Hepatocyte (in vitro differentiated cells): ENCODE data around the gene VASN. TPM values are rescaled to one million over a fixed set of nuclear protein-coding genes. Genes with fewer than 3 reads are reported as not detected.
"Not testable (repeated sequence)": the region's sequence is repeated elsewhere in the genome, so short reads cannot be mapped to it uniquely, and the experiment has no call there.

Experiments
- DNase-seq: peaks from one replicate; pipeline ENCODE4 v3.0.0-alpha.2; 2016; ENCODE audit warnings: low spot score
- H2AFZ ChIP-seq: fragments of 200-600 bp; sonication (generic); 2 replicates; pipeline ENCODE4 v1.6.0; 2016; ENCODE audit warnings: antibody characterized with exemption, mild to moderate bottlenecking
- H3K27ac ChIP-seq: fragments of 200-600 bp; sonication (generic); 2 replicates; pipeline ENCODE4 v1.5.1; 2016; ENCODE audit warnings: mild to moderate bottlenecking
- H3K27me3 ChIP-seq: fragments of 200-600 bp; sonication (generic); 2 replicates; pipeline ENCODE4 v1.6.1; 2016
- H3K36me3 ChIP-seq: fragments of 200-600 bp; sonication (generic); replicated peaks from 2 replicates; pipeline ENCODE4 v1.5.1; 2016; ENCODE audit warnings: low read depth; ENCODE audit not compliant: insufficient read depth
- H3K4me1 ChIP-seq: fragments of 200-600 bp; sonication (generic); 2 replicates; pipeline ENCODE4 v1.5.1; 2016; ENCODE audit warnings: mild to moderate bottlenecking, moderate library complexity; ENCODE audit not compliant: insufficient read depth
- H3K4me2 ChIP-seq: fragments of 200-600 bp; sonication (generic); 2 replicates; pipeline ENCODE4 v1.6.0; 2016
- H3K4me3 ChIP-seq: fragments of 200-600 bp; sonication (generic); 2 replicates; pipeline ENCODE4 v1.5.1; 2016; ENCODE audit warnings: mild to moderate bottlenecking
- H3K79me2 ChIP-seq: fragments of 200-600 bp; sonication (generic); 2 replicates; pipeline ENCODE4 v1.6.0; 2017; ENCODE audit warnings: mild to moderate bottlenecking
- H3K9me2 ChIP-seq: fragments of 200-600 bp; sonication (generic); replicated peaks from 2 replicates; pipeline ENCODE4 v1.6.0; 2017; ENCODE audit warnings: mild to moderate bottlenecking; ENCODE audit not compliant: insufficient read depth
- H3K9me3 ChIP-seq: fragments of 200-600 bp; sonication (generic); 2 replicates; pipeline ENCODE4 v1.5.1; 2016; ENCODE audit warnings: low read depth, mild to moderate bottlenecking
- H4K20me1 ChIP-seq: fragments of 200-600 bp; sonication (generic); 2 replicates; pipeline ENCODE4 v1.6.0; 2016; ENCODE audit warnings: mild to moderate bottlenecking; ENCODE audit not compliant: insufficient read depth, poor library complexity, severe bottlenecking
- CTCF ChIP-seq: fragments of 200-600 bp; sonication (generic); IDR thresholded peaks from 2 replicates; pipeline ENCODE4 v1.5.1; 2016; ENCODE audit warnings: antibody characterized with exemption, mild to moderate bottlenecking; ENCODE audit not compliant: poor library complexity
- EZH2 ChIP-seq: fragments of 200-600 bp; sonication (generic); IDR thresholded peaks from 2 replicates; pipeline ENCODE4 v1.6.1; 2016; ENCODE audit warnings: antibody characterized with exemption, mild to moderate bottlenecking, borderline replicate concordance
- EZH2phosphoT487 ChIP-seq: fragments of 200-600 bp; sonication (generic); IDR thresholded peaks from one replicate; pipeline ENCODE4 v1.6.1; 2018; ENCODE audit warnings: antibody characterized with exemption, mild to moderate bottlenecking, low read depth, moderate library complexity; ENCODE audit not compliant: unreplicated experiment, severe bottlenecking
- WGBS: methylation state at CpG from one replicate; pipeline ENCODE4 v1.1.6; 2016; ENCODE audit warnings: low lambda C conversion rate; ENCODE audit errors: missing lambda C conversion rate; 5-methylcytosine and 5-hydroxymethylcytosine counted together
- polyA plus RNA-seq: library from polyadenylated mRNA; unstranded; fragments of >200 nt; fragmentation: Nextera tagmentation; extraction: Ambion mirVana; gene quantifications from 2 replicates; pipeline ENCODE4 v1.2.1, GENCODE V29; 2016
- total RNA-seq: library from RNA; depleted of rRNA; stranded (reverse); fragments of >200 nt; gene quantifications from 2 replicates; pipeline ENCODE4 v1.2.3, GENCODE V29; 2014

VASN gene
- total and polyA plus RNA-seq, 2 experiments from 2014 or later, result 12.1 to 64.2 TPM

DNA sequence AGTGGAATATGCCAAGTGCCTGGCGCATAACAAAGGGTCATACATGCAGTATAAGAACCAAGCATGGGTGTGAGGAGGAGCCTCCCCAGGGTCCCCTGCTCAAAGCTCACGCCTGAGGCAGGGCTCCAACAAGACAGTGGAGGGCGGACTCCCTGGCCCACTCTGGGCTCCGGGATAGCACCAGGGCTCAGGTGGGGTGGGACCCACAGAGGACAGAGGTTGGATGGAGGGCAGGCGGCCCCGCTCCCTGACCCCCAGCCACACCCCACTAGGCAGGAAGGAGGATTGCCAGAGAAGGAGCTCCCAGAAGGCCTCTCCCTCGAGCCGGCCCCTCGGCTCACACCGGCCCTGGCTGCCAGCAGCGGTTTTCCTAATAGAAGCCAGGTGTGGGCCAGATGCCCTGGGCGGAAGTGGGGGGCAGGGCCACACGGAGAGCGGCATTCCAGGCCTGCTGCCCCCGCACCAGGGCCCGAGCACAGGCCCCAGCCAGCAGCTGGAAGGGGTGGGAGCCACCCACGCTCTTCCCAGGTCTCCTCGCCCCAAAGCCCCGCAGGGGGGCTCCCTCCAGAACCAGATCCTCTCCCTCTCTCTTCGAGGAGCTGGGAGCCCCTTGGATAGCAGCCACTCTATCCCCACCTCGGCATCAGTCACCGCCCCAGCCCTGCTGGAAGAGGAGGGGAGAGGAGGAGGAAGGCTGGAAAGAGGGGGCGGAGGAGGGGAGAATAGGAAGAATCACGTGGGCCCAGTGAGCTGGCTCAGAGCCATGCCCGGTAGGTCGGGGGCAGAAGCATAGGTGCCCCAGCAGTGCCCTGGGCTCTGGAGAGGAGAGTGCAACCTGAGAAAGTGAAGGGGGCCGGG, 21.0 kb downstream of the VASN start:
- Histone ChIP-seq H3K27ac (peak overlapping the region; percentile 93), H3K9me2 (no peaks in the 10 kb centered on the region), H3K4me3 (no peak overlapping the region), H3K79me2 (no peaks in the 10 kb centered on the region), H3K36me3 (no peaks in the 10 kb centered on the region), H3K4me2 (peak overlapping the region; percentile 61), H3K27me3 (no peaks in the 10 kb centered on the region), H2AFZ (no peak overlapping the region), H3K4me1 (peaks cover 35% of the 10 kb centered on the region), H3K9me3 (no peaks in the 10 kb centered on the region), H4K20me1 (no peaks in the 10 kb centered on the region)
- DNase-seq, result peak; percentile 82
- TF ChIP-seq CTCF (no peak), EZH2phosphoT487 (no peak), EZH2 (no peak)
- WGBS, result 37% methylated on average over 24 of the region's 27 CpGs

DNA sequence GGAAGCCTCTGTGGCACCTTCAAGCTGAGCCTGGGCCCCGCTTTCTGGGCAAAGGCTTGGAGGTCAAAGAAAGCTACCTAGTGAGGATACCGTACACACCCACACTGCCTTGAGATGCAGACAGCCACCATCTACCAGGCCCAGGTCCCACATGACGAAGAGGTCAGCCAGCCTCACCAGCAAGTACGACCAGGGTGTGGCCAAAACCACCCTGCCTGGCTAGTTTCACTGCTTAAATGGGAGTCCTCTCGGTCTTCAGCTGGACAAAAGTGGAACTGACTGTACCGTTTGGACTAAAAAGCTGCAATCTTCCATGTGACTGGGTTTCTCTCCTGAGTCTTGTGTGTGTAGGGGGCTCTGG, 21.6 kb downstream of the VASN start:
- Histone ChIP-seq H3K4me3 (no peak overlapping the region), H3K27ac (peak overlapping the region; percentile 93), H3K79me2 (no peaks in the 10 kb centered on the region), H4K20me1 (no peaks in the 10 kb centered on the region), H3K27me3 (no peaks in the 10 kb centered on the region), H3K9me3 (no peaks in the 10 kb centered on the region), H3K4me2 (peak overlapping the region; percentile 61), H3K9me2 (no peaks in the 10 kb centered on the region), H3K4me1 (peaks cover 33% of the 10 kb centered on the region), H2AFZ (no peak overlapping the region), H3K36me3 (no peaks in the 10 kb centered on the region)
- DNase-seq, result no peak
- 52% methylated on average over 6 of the region's 6 CpGs for whole genome bisulfite sequencing
- TF ChIP-seq EZH2phosphoT487 (no peak), EZH2 (no peak), CTCF (no peak)

DNA sequence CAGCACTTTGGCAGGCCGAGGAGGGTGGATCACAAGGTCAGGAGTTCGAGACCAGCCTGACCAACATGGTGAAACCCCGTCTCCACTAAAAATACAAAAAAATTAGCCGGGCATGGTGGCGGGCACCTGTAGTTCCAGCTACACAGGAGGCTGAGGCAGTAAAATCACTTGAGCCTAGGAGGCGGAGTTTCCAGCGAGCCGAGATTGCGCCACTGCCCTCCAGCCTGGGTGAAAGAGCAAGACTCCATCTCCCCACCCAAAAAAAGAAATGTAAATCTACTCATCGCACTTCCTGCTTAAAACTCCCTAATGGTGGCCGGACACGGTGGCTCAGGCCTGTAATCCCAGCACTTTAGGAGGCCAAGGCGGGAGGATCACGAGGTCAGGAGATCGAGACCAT, 22.2 kb downstream of the VASN start:
- not testable (repeated sequence) for H3K9me2 ChIP-seq, H3K4me2 ChIP-seq, DNase-seq, H3K27me3 ChIP-seq, H3K36me3 ChIP-seq, H3K4me3 ChIP-seq, H2AFZ ChIP-seq, H4K20me1 ChIP-seq, H3K9me3 ChIP-seq, H3K79me2 ChIP-seq
- peak overlapping the region; percentile 93 for H3K27ac ChIP-seq
- H3K4me1 ChIP-seq, result peaks cover 28% of the 10 kb centered on the region
- WGBS, result 97% methylated on average over 15 of the region's 15 CpGs

DNA sequence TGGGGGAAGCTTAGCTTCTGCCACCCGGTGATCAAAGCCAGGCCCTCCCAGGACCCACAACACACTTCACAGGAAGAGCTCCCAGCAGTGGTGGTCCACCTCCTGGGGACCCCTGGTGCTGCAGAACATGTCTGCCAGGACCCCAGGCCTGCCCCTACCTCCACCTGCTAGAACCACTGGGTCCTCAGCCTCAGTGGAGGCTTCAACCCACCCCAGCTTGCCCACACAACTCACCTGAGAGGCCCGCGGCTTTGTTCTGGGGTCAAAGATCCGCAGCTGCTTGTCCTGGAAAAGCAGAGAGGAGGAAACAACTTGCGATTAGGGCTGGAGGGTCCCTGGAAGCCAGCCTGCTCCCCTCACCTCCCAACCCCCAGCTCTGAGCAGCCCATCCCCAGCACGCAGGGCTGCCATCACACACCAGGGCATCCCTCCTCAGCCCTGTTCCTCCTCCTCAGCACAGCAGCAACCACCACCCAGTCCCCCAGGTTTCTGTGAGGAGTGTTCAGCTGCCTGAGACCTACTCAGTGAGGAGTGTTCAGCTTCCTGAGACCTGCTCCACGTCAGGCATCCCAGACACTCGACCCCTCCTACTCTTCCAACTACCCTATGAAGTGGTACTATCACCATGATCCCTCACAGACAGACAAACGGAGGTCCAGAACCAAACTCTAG, 23.5 kb downstream of the VASN start:
- no peak for TF ChIP-seq EZH2
- no peak for TF ChIP-seq EZH2phosphoT487
- no peak for TF ChIP-seq CTCF
- H3K9me2 ChIP-seq, result no peaks in the 10 kb centered on the region
- no peak overlapping the region for H2AFZ ChIP-seq
- peaks cover 19% of the 10 kb centered on the region for H3K4me1 ChIP-seq
- no peak overlapping the region for H3K27ac ChIP-seq
- no peak overlapping the region for H3K4me3 ChIP-seq
- no peak for DNase-seq
- H3K4me2 ChIP-seq, result no peak overlapping the region
- H3K27me3 ChIP-seq, result no peaks in the 10 kb centered on the region
- 71% methylated on average over 9 of the region's 9 CpGs for WGBS
- no peaks in the 10 kb centered on the region for H3K9me3 ChIP-seq
- no peaks in the 10 kb centered on the region for H3K36me3 ChIP-seq
- H3K79me2 ChIP-seq, result no peaks in the 10 kb centered on the region
- no peaks in the 10 kb centered on the region for H4K20me1 ChIP-seq
